HCT116 (cell line): ENCODE measurements around the gene MMP23B. TPM values are rescaled to one million over a fixed set of nuclear protein-coding genes. Genes with fewer than 3 reads are reported as not detected.

Experiments
- ATAC-seq: fragments of 200-7000 bp; cut with Tn5 transposase; 2 replicates; pipeline ENCODE4 v1.9.1; 2020; ENCODE audit warnings: mild to moderate bottlenecking, moderate library complexity
- BruUV-seq: library from RNA; stranded (reverse); fragments of 400-500 nt; replicated peaks from 2 replicates; lab custom pipeline; 2021; lab: Mats Ljungman, UMichigan
- CTCF ChIA-PET: fragments of 300-600 bp; sonication (Branson Sonifier 250); formaldehyde crosslinking; loops from one replicate; lab custom pipeline; 2021; ENCODE audit warnings: antibody characterized with exemption; lab: Charles Lee
- POLR2A ChIA-PET: fragments of 300-600, 350-600 bp; sonication (Branson Sonifier 250); formaldehyde crosslinking; loops from one replicate; lab custom pipeline; 2021; ENCODE audit warnings: antibody characterized with exemption; lab: Charles Lee
- RAD21 ChIA-PET, 2 experiments: fragments of 300-600 bp; sonication (Branson Sonifier 250); formaldehyde crosslinking; loops; one replicate each; lab custom pipeline; 2023; ENCODE audit warnings: low total read pairs in 2 of 2; ENCODE audit not compliant: uncharacterized antibody in 2 of 2, unreplicated experiment in 2 of 2, low non-redundant PET in 1 of 2; lab: Charles Lee
- DNase-seq: peaks from one replicate; pipeline ENCODE4 v3.0.0-alpha.2; 2010; ENCODE audit warnings: low read depth, low spot score
- H2AFZ ChIP-seq: fragments of 200-600 bp; shearing (Covaris generic), sonication (generic); 2 replicates; pipeline ENCODE4 v1.6.1; 2017; ENCODE audit warnings: low read depth, mixed run types, mixed read lengths, antibody characterized with exemption, low read length; ENCODE audit not compliant: poor library complexity, severe bottlenecking
- H3K27ac ChIP-seq: 2 replicates; pipeline ENCODE4 v1.5.1; 2012; ENCODE audit warnings: low read depth, low read length
- H3K27me3 ChIP-seq: fragments of 200-600 bp; sonication (generic); 2 replicates; pipeline ENCODE4 v1.6.1; 2016; ENCODE audit warnings: mixed run types, low read length, mixed read lengths; ENCODE audit not compliant: insufficient read depth
- H3K36me3 ChIP-seq, 2 experiments: fragments of 200-500 bp in 1 of 2; fragments of 200-600 bp in 1 of 2; sonication (Bioruptor generic) in 1 of 2; sonication (generic) in 1 of 2; 2 replicates each; pipeline versions ENCODE4 v1.5.1 to v1.6.1; 2014 to 2016; ENCODE audit warnings: low read length in 2 of 2, inconsistent platforms in 1 of 2, mixed read lengths in 1 of 2, mixed run types in 1 of 2; ENCODE audit not compliant: insufficient read depth in 2 of 2, control insufficient read depth in 1 of 2
- H3K4me1 ChIP-seq, 2 experiments: fragments of 200-600 bp in 1 of 2; sonication (generic) in 1 of 2; 2 replicates each; pipeline versions ENCODE4 v1.5.1 to v1.6.1; 2012 to 2017; ENCODE audit warnings: low read length in 2 of 2, inconsistent platforms in 1 of 2, mild to moderate bottlenecking in 1 of 2, mixed read lengths in 1 of 2, mixed run types in 1 of 2, moderate library complexity in 1 of 2; ENCODE audit not compliant: insufficient read depth in 2 of 2, control insufficient read depth in 1 of 2
- H3K4me2 ChIP-seq: fragments of 200-600 bp; sonication (generic); 2 replicates; pipeline ENCODE4 v1.6.1; 2017; ENCODE audit warnings: mixed run types, low read length, mixed read lengths
- H3K4me3 ChIP-seq, 2 experiments: fragments of 200-600 bp in 1 of 2; sonication (generic) in 1 of 2; replicated peaks in 1 of 2; 2 replicates each; pipeline ENCODE4 v1.5.1; 2011 to 2016; ENCODE audit warnings: low read length in 2 of 2, control low read depth in 1 of 2, low read depth in 1 of 2, mild to moderate bottlenecking in 1 of 2, mixed read lengths in 1 of 2, mixed run types in 1 of 2
- H3K79me2 ChIP-seq: fragments of 200-600 bp; sonication (generic); 2 replicates; pipeline ENCODE4 v1.6.1; 2017; ENCODE audit warnings: mild to moderate bottlenecking, mixed run types, low read length, moderate library complexity, mixed read lengths; ENCODE audit not compliant: insufficient read depth
- H3K9ac ChIP-seq: fragments of 200-600 bp; sonication (generic); 2 replicates; pipeline ENCODE4 v1.6.1; 2016; ENCODE audit warnings: low read length, mixed read lengths
- H3K9me2 ChIP-seq: fragments of 200-600 bp; sonication (generic), shearing (Covaris generic); 2 replicates; pipeline ENCODE4 v1.6.1; 2017; ENCODE audit warnings: mixed run types, mild to moderate bottlenecking, moderate library complexity; ENCODE audit not compliant: insufficient read depth
- H3K9me3 ChIP-seq, 2 experiments: fragments of 200-500 bp in 1 of 2; fragments of 200-600 bp in 1 of 2; sonication (Bioruptor generic) in 1 of 2; sonication (generic) in 1 of 2; 2 replicates each; pipeline ENCODE4 v1.6.1; 2014 to 2017; ENCODE audit warnings: low read length in 2 of 2, mixed read lengths in 2 of 2, inconsistent platforms in 1 of 2, low read depth in 1 of 2, mild to moderate bottlenecking in 1 of 2, mixed run types in 1 of 2, moderate library complexity in 1 of 2; ENCODE audit not compliant: control insufficient read depth in 1 of 2, insufficient read depth in 1 of 2
- H4K20me1 ChIP-seq: fragments of 200-600 bp; sonication (generic), shearing (Covaris generic); 2 replicates; pipeline ENCODE4 v1.6.1; 2017; ENCODE audit warnings: mixed run types, mild to moderate bottlenecking, moderate library complexity; ENCODE audit not compliant: insufficient read depth
- ATF3 ChIP-seq: IDR thresholded peaks from 2 replicates; pipeline ENCODE4 v1.6.1; 2012
- CTCF ChIP-seq, 3 experiments: fragments of 200-600 bp in 1 of 3; sonication (generic) in 1 of 3; IDR thresholded peaks in 2 of 3; conservative IDR thresholded peaks in 1 of 3; 2 replicates each; pipeline ENCODE4 v1.5.1; 2012 to 2017; ENCODE audit warnings: low read depth in 2 of 3, low read length in 2 of 3, antibody characterized with exemption in 1 of 3, borderline replicate concordance in 1 of 3, control low read depth in 1 of 3, mild to moderate bottlenecking in 1 of 3, mixed read lengths in 1 of 3, mixed run types in 1 of 3, moderate library complexity in 1 of 3; ENCODE audit not compliant: insufficient read depth in 1 of 3
- EZH2phosphoT487 ChIP-seq: fragments of 200-600 bp; IDR thresholded peaks from 2 replicates; pipeline ENCODE4 v1.6.1; 2018; ENCODE audit warnings: antibody characterized with exemption, borderline replicate concordance
- JUND ChIP-seq: IDR thresholded peaks from 2 replicates; pipeline ENCODE4 v1.6.1; 2012
- SIN3A ChIP-seq: IDR thresholded peaks from 2 replicates; pipeline ENCODE4 v1.6.1; 2012; ENCODE audit warnings: low read depth
- TCF7L2 ChIP-seq: IDR thresholded peaks from 2 replicates; pipeline ENCODE4 v1.7.0; 2011; ENCODE audit warnings: borderline replicate concordance, inconsistent platforms; ENCODE audit not compliant: insufficient read depth, insufficient read length; ENCODE audit errors: extremely low read depth
- ZBTB33 ChIP-seq: IDR thresholded peaks from 2 replicates; pipeline ENCODE4 v1.6.1; 2011; ENCODE audit warnings: mild to moderate bottlenecking, low read length, moderate library complexity; ENCODE audit not compliant: insufficient replicate concordance; ENCODE audit errors: extremely low read depth
- ZNF274 ChIP-seq: fragments of 200-500 bp; sonication (Bioruptor generic); IDR thresholded peaks from 2 replicates; pipeline ENCODE4 v1.6.1; 2014; ENCODE audit warnings: mild to moderate bottlenecking, low read depth, low read length, inconsistent platforms
- intact Hi-C: fragments of 100-400 bp; cut with micrococcal nuclease; formaldehyde crosslinking; loops from 2 replicates; pipeline ENCODE4 v1.10.0; 2022
- total RNA-seq: library from RNA; stranded (reverse); gene quantifications from one replicate; pipeline ENCODE4 v1.2.1, GENCODE V29; 2021; ENCODE audit not compliant: unreplicated experiment

Gene MMP23B
- total RNA-seq, 1 experiment from 2014 or later: 8.7 TPM

- Histone ChIP-seq H3K36me3 (peaks cover 0 to 3% of the 10 kb centered on the region in 2 experiments; a peak in 1 of 4 replicates), H3K27ac (no peak overlapping the region), H3K4me3 (no peak overlapping the region), H3K27me3 (no peaks in the 10 kb centered on the region), H3K79me2 (no peaks in the 10 kb centered on the region; the same call in 1 of the 2 replicates), H3K9ac (no peak overlapping the region), H3K9me3 (no peaks in the 10 kb centered on the region), H3K4me1 (peaks cover 7 to 18% of the 10 kb centered on the region in 2 experiments; a peak in 2 of 4 replicates), H4K20me1 (no peaks in the 10 kb centered on the region), H2AFZ (no peak overlapping the region), H3K9me2 (no peaks in the 10 kb centered on the region), H3K4me2 (no peak overlapping the region)
- BruUV-seq: no TSS peak
- TF ChIP-seq CTCF (IDR thresholded peaks at IDR 0.05 in 2 of 3, conservative IDR thresholded peaks at IDR 0.05 in 1 of 3; ENCODE audit: borderline replicate concordance in 1 of 3, insufficient read depth in 1 of 3, low read depth in 2 of 3, low read length in 2 of 3) (peak in 2 of 3 experiments; percentile 59 to 62; a peak in 4 of 6 replicates), ATF3 (no peak)
- RAD21 ChIA-PET: no interaction called here
- POLR2A ChIA-PET: no interaction called here
- no peak for ATAC-seq
- intact Hi-C loops: loop anchor here (10.0 kb wide), 1 partner anchor 275 kb away; the partner anchor contains the start of gene DVL1
- DNase-seq: no peak
- CTCF ChIA-PET: interaction anchor here (2.1 kb wide), 1 partner anchor 9 kb away, joined by 5 read pairs; no protein-coding TSS in a partner anchor
These were observed 12.0 kb upstream of the MMP23B start for GRCh38 chr1:1619917-1620361.

- no peaks in the 10 kb centered on the region for H3K27me3 ChIP-seq
- H3K36me3 ChIP-seq: peaks cover 0 to 3% of the 10 kb centered on the region in 2 experiments; a peak in 1 of 4 replicates
- no peak overlapping the region for H2AFZ ChIP-seq
- CTCF ChIA-PET: interaction anchor here (2.1 kb wide), 1 partner anchor 8 kb away, joined by 5 read pairs; no protein-coding TSS in a partner anchor
- H4K20me1 ChIP-seq: no peaks in the 10 kb centered on the region
- H3K9ac ChIP-seq: no peak overlapping the region
- RAD21 ChIA-PET: no interaction called here
- H3K4me2 ChIP-seq: no peak overlapping the region
- no TSS peak for BruUV-seq
- ATAC-seq (no peak), DNase-seq (no peak)
- H3K4me1 ChIP-seq: peaks cover 7 to 20% of the 10 kb centered on the region in 2 experiments; a peak in 2 of 4 replicates
- POLR2A ChIA-PET: no interaction called here
- H3K79me2 ChIP-seq: no peaks in the 10 kb centered on the region; the same call in 1 of the 2 replicates
- no peaks in the 10 kb centered on the region for H3K9me3 ChIP-seq
- H3K27ac ChIP-seq: no peak overlapping the region
- H3K9me2 ChIP-seq: no peaks in the 10 kb centered on the region
- intact Hi-C loops: no loop called here
- H3K4me3 ChIP-seq: no peak overlapping the region
- TF ChIP-seq ZBTB33: no peak
- no peak for TF ChIP-seq SIN3A
- no peak for TF ChIP-seq EZH2phosphoT487
- TF ChIP-seq JUND: no peak
- TF ChIP-seq ZNF274: no peak
- TF ChIP-seq TCF7L2: no peak
These were observed 11.4 kb upstream of the MMP23B start for GRCh38 chr1:1620433-1621139.
